A172 (cell line): ENCODE data around the gene MIPOL1. TPM values are rescaled to one million over a fixed set of nuclear protein-coding genes. Genes with fewer than 3 reads are reported as not detected.
"Not testable (repeated sequence)": the region's sequence is repeated elsewhere in the genome, so short reads cannot be mapped to it uniquely, and the experiment has no call there.

Experiments used
- DNase-seq: peaks from one replicate; pipeline ENCODE4 v3.0.0-alpha.2; 2015; ENCODE audit warnings: low spot score
- total RNA-seq: library from RNA; depleted of rRNA; stranded (reverse); fragments of >200 nt; shearing (Covaris generic); gene quantifications from 2 replicates; pipeline ENCODE4 v1.2.3, GENCODE V29; 2014

Gene MIPOL1
- total RNA-seq, 1 experiment from 2014 or later, result not detected

- DNase-seq, result peak; percentile 28
These were observed 35.3 kb downstream of the MIPOL1 start for GRCh38 chr14:37232907-37233481.

- no peak for DNase-seq
These were observed 36.5 kb downstream of the MIPOL1 start for GRCh38 chr14:37234222-37234621.

GRCh38 chr14:37236044-37236443 lies 38.3 kb downstream of the MIPOL1 start:
- DNase-seq, result not testable (repeated sequence)

GRCh38 chr14:37237094-37237493 lies 39.4 kb downstream of the MIPOL1 start:
- no peak for DNase-seq

- no peak for DNase-seq
These were observed 40.0 kb downstream of the MIPOL1 start for GRCh38 chr14:37237735-37238200.

- no peak for DNase-seq
These were observed 43.5 kb downstream of the MIPOL1 start for GRCh38 chr14:37241198-37241597.

- DNase-seq, result peak; percentile 35
These were observed 48.7 kb downstream of the MIPOL1 start for GRCh38 chr14:37246427-37246829.

- DNase-seq, result no peak
These were observed 50.2 kb downstream of the MIPOL1 start for GRCh38 chr14:37247791-37248461.

- DNase-seq, result no peak
These were observed 54.0 kb downstream of the MIPOL1 start for GRCh38 chr14:37251775-37252174.

- DNase-seq, result no peak
These were observed 54.7 kb downstream of the MIPOL1 start for GRCh38 chr14:37252434-37252833.

GRCh38 chr14:37253905-37254304 lies 56.2 kb downstream of the MIPOL1 start:
- peak; percentile 46 for DNase-seq

- no peak for DNase-seq
These were observed 56.7 kb downstream of the MIPOL1 start for GRCh38 chr14:37254411-37254947.

GRCh38 chr14:37257501-37258070 lies 59.8 kb downstream of the MIPOL1 start:
- DNase-seq, result no peak

GRCh38 chr14:37262649-37263048 lies 64.9 kb downstream of the MIPOL1 start:
- DNase-seq, result no peak

- DNase-seq, result no peak
These were observed 66.0 kb downstream of the MIPOL1 start for GRCh38 chr14:37263656-37264236.

- no peak for DNase-seq
These were observed 71.1 kb downstream of the MIPOL1 start for GRCh38 chr14:37268788-37269187.

GRCh38 chr14:37270629-37271028 lies 72.9 kb downstream of the MIPOL1 start:
- DNase-seq, result no peak

GRCh38 chr14:37272569-37272968 lies 74.8 kb downstream of the MIPOL1 start:
- no peak for DNase-seq

GRCh38 chr14:37274652-37275051 lies 76.9 kb downstream of the MIPOL1 start:
- no peak for DNase-seq

- DNase-seq, result no peak
These were observed 78.2 kb downstream of the MIPOL1 start for GRCh38 chr14:37275963-37276362.

- no peak for DNase-seq
These were observed 81.2 kb downstream of the MIPOL1 start for GRCh38 chr14:37278636-37279538.

- DNase-seq, result no peak
These were observed 82.1 kb downstream of the MIPOL1 start for GRCh38 chr14:37279818-37280217.
